Panc1 (cell line): ENCODE results near the gene RAD50. TPM values are rescaled to one million over a fixed set of nuclear protein-coding genes. Genes with fewer than 3 reads are reported as not detected.
A peak's percentile ranks its signal among the peaks of the same experiment; 100 is the strongest.

ENCODE experiments used
- ATAC-seq: fragments of 200-7000 bp; cut with Tn5 transposase; 2 replicates; pipeline ENCODE4 v1.9.1; 2020; ENCODE audit warnings: mild to moderate bottlenecking, moderate library complexity
- BruUV-seq: library from RNA; stranded (reverse); fragments of 400-500 nt; replicated peaks from 2 replicates; lab custom pipeline; 2021; lab: Mats Ljungman, UMichigan
- CTCF ChIA-PET: fragments of 300-600 bp; sonication (Branson Sonifier 250); formaldehyde crosslinking; loops from one replicate; lab custom pipeline; 2022; ENCODE audit warnings: antibody characterized with exemption; lab: Charles Lee
- POLR2A ChIA-PET: fragments of 300-600 bp; sonication (Branson Sonifier 250); formaldehyde crosslinking; loops from one replicate; lab custom pipeline; 2022; ENCODE audit warnings: antibody characterized with exemption; lab: Charles Lee
- DNase-seq: peaks from one replicate; pipeline ENCODE4 v3.0.0-alpha.2; 2010; ENCODE audit warnings: low read depth, low spot score
- H3K27ac ChIP-seq: 2 replicates; pipeline ENCODE4 v1.5.1; 2011; ENCODE audit warnings: mild to moderate bottlenecking, low read length, inconsistent platforms
- H3K27me3 ChIP-seq: fragments of 200-500 bp; sonication (Bioruptor generic); 2 replicates; pipeline ENCODE4 v1.6.0; 2014; ENCODE audit warnings: low read length, inconsistent platforms; ENCODE audit not compliant: control insufficient read depth, insufficient read depth
- H3K36me3 ChIP-seq: fragments of 200-500 bp; sonication (Bioruptor generic); 2 replicates; pipeline ENCODE4 v1.5.1; 2014; ENCODE audit warnings: inconsistent platforms, mild to moderate bottlenecking, low read length, moderate library complexity; ENCODE audit not compliant: control insufficient read depth, insufficient read depth
- H3K4me1 ChIP-seq: 2 replicates; pipeline ENCODE4 v1.5.1; 2011; ENCODE audit warnings: inconsistent platforms, mild to moderate bottlenecking, low read length, moderate library complexity; ENCODE audit not compliant: control insufficient read depth, insufficient read depth
- H3K4me3 ChIP-seq, 2 experiments: 2 replicates each; pipeline ENCODE4 v1.5.1; 2011 to 2012; ENCODE audit warnings: low read depth in 2 of 2, low read length in 2 of 2, mild to moderate bottlenecking in 2 of 2, inconsistent platforms in 1 of 2, moderate library complexity in 1 of 2
- H3K9me3 ChIP-seq: fragments of 200-500 bp; sonication (Bioruptor generic); 2 replicates; pipeline ENCODE4 v1.5.1; 2014; ENCODE audit warnings: low read depth, mild to moderate bottlenecking, inconsistent platforms, low read length, moderate library complexity; ENCODE audit not compliant: control insufficient read depth, insufficient read depth
- POLR2AphosphoS5 ChIP-seq: IDR thresholded peaks from 2 replicates; pipeline ENCODE4 v1.6.1; 2012; ENCODE audit warnings: mild to moderate bottlenecking, low read depth, low read length, moderate library complexity
- SIN3A ChIP-seq: IDR thresholded peaks from 2 replicates; pipeline ENCODE4 v1.6.1; 2012; ENCODE audit warnings: low read depth, mild to moderate bottlenecking, low read length, moderate library complexity, borderline replicate concordance; ENCODE audit not compliant: insufficient read depth
- TCF7L2 ChIP-seq: IDR thresholded peaks from 2 replicates; pipeline ENCODE4 v1.6.1; 2011; ENCODE audit warnings: mild to moderate bottlenecking, low read depth, low read length, inconsistent platforms
- in situ Hi-C: cut with HindIII; loops from 2 replicates; pipeline ENCODE4 v1.10.0; 2016; ENCODE audit warnings: low sequenced_read_pairs, low pct_unique_long_range_greater_than_20kb
- intact Hi-C: fragments of 100-400 bp; cut with micrococcal nuclease; formaldehyde crosslinking; loops from one replicate; pipeline ENCODE4 v1.10.0; 2022; ENCODE audit not compliant: unreplicated experiment
- total RNA-seq: library from RNA; stranded (reverse); gene quantifications from one replicate; pipeline ENCODE4 v1.2.1, GENCODE V29; 2021; ENCODE audit not compliant: unreplicated experiment
- TF ChIP-seq, protein P1 (sequence below): fragments of 450-650 bp; IDR thresholded peaks from 2 replicates; pipeline ENCODE4 v1.5.1; 2017; ENCODE audit warnings: mild to moderate bottlenecking
- TF ChIP-seq, protein P2 (sequence below), 2 experiments: IDR thresholded peaks; 2 replicates each; pipeline ENCODE4 v1.6.1; 2011 to 2012; ENCODE audit warnings: low read depth in 2 of 2, control low read depth in 1 of 2, low read length in 1 of 2, mild to moderate bottlenecking in 1 of 2, moderate library complexity in 1 of 2; ENCODE audit not compliant: insufficient read depth in 1 of 2

The RAD50 gene
- total RNA-seq, 1 experiment from 2014 or later, result 77.6 TPM

DNA sequence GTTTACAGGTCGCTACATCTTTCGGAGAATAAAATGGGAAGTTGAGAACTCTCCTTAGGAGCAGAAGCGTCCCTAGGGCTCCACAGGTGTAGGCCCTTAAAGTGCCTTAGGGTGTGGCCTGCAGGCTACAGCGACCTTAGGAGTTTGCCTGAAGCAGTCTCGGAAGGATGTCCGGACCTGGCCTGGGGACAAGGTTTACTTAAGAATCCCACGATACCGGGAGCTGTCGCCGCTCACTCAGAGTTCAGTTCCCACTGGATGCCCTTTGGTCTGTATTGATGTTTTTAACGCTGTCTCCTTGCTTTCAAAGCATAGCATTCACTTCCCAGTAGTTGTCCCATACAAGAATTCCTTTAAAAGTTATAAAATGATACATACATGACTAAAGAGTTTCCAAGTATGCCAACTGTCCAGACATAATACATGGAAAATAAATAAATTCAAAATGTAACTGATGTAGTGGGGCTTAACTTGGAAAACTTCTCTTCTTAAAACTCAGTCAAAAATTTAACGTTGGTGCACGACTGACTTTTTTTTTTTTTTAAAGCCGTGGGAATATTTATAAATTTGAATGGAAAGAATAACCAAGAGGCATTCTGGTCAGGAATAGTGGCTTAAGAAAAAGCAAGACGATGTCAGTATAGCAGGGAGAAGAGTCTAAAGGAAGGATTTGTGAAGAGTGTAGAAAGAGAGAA, 848 bp downstream of the RAD50 start:
- intact Hi-C loops, result no loop called here
- no peaks in the 10 kb centered on the region for H3K9me3 ChIP-seq
- peak; percentile 43 for DNase-seq
- peaks cover 13% of the 10 kb centered on the region; the same call in 1 of the 2 replicates for H3K4me1 ChIP-seq
- BruUV-seq, result no TSS peak
- no peaks in the 10 kb centered on the region for H3K27me3 ChIP-seq
- ATAC-seq, result peak; percentile 65
- TF ChIP-seq, protein P1, sequence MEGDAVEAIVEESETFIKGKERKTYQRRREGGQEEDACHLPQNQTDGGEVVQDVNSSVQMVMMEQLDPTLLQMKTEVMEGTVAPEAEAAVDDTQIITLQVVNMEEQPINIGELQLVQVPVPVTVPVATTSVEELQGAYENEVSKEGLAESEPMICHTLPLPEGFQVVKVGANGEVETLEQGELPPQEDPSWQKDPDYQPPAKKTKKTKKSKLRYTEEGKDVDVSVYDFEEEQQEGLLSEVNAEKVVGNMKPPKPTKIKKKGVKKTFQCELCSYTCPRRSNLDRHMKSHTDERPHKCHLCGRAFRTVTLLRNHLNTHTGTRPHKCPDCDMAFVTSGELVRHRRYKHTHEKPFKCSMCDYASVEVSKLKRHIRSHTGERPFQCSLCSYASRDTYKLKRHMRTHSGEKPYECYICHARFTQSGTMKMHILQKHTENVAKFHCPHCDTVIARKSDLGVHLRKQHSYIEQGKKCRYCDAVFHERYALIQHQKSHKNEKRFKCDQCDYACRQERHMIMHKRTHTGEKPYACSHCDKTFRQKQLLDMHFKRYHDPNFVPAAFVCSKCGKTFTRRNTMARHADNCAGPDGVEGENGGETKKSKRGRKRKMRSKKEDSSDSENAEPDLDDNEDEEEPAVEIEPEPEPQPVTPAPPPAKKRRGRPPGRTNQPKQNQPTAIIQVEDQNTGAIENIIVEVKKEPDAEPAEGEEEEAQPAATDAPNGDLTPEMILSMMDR, result no peak
- TF ChIP-seq POLR2AphosphoS5, result no peak
- TF ChIP-seq TCF7L2, result no peak
- peak overlapping the region; percentile 69 to 88 for H3K4me3 ChIP-seq
- ChIA-PET CTCF (interaction anchor here (0.8 kb wide), 1 partner anchor 31 kb away, joined by 4 read pairs; no protein-coding TSS in a partner anchor), POLR2A (no interaction called here)
- H3K36me3 ChIP-seq, result peaks cover 16% of the 10 kb centered on the region
- in situ Hi-C loops, result no loop called here
- peak overlapping the region; percentile 96 for H3K27ac ChIP-seq

GRCh38 chr5:132559383-132560060, 2.7 kb downstream of the RAD50 start:
- intact Hi-C loops, result no loop called here
- CTCF ChIA-PET, result no interaction called here

More at GRCh38 chr5:132559383-132560060, 2.7 kb downstream of the RAD50 start:
- H3K36me3 ChIP-seq, result peaks cover 20% of the 10 kb centered on the region
- DNase-seq (no peak), ATAC-seq (no peak)
- TF ChIP-seq POLR2AphosphoS5, result no peak
- TF ChIP-seq, protein P1, result no peak
- TF ChIP-seq SIN3A, result no peak
- TF ChIP-seq, protein P2, sequence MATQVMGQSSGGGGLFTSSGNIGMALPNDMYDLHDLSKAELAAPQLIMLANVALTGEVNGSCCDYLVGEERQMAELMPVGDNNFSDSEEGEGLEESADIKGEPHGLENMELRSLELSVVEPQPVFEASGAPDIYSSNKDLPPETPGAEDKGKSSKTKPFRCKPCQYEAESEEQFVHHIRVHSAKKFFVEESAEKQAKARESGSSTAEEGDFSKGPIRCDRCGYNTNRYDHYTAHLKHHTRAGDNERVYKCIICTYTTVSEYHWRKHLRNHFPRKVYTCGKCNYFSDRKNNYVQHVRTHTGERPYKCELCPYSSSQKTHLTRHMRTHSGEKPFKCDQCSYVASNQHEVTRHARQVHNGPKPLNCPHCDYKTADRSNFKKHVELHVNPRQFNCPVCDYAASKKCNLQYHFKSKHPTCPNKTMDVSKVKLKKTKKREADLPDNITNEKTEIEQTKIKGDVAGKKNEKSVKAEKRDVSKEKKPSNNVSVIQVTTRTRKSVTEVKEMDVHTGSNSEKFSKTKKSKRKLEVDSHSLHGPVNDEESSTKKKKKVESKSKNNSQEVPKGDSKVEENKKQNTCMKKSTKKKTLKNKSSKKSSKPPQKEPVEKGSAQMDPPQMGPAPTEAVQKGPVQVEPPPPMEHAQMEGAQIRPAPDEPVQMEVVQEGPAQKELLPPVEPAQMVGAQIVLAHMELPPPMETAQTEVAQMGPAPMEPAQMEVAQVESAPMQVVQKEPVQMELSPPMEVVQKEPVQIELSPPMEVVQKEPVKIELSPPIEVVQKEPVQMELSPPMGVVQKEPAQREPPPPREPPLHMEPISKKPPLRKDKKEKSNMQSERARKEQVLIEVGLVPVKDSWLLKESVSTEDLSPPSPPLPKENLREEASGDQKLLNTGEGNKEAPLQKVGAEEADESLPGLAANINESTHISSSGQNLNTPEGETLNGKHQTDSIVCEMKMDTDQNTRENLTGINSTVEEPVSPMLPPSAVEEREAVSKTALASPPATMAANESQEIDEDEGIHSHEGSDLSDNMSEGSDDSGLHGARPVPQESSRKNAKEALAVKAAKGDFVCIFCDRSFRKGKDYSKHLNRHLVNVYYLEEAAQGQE (IDR thresholded peaks at IDR 0.05; ENCODE audit: insufficient read depth in 1 of 2, low read depth in 2 of 2, low read length in 1 of 2), result no peak
- TF ChIP-seq TCF7L2, result no peak
- BruUV-seq, result TSS peak; percentile 4
- in situ Hi-C loops, result no loop called here
- peak overlapping the region in 1 of 2 experiments; percentile 69; a peak in 2 of 4 replicates for H3K4me3 ChIP-seq
- no peak overlapping the region; the same call in 1 of the 2 replicates for H3K27ac ChIP-seq
- POLR2A ChIA-PET, result no interaction called here
- H3K27me3 ChIP-seq, result no peaks in the 10 kb centered on the region
- peaks cover 13% of the 10 kb centered on the region; the same call in 1 of the 2 replicates for H3K4me1 ChIP-seq
- no peaks in the 10 kb centered on the region for H3K9me3 ChIP-seq
